ENCODE measurements around the gene SERTAD1.
A peak's percentile ranks its signal among the peaks of the same experiment; 100 is the strongest.

The SERTAD1 gene

DNA sequence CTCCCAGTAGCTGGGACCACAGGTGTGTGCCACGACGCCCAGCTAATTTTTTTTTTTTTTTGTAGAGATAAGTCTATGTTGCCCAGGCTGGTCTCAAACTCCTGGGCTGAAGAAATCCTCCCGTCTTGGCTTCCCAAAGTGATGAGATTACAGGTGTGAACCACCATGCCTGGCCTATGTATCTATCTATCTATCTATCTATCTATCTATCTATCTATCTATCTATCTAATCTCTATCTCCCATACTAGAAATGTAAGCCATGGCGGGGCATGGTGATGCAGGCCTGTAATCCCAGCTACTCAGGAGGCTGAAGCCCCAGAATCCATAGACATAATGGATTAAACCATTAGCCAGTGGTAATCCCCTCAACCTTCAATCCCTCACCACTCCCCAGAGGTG is 24.9 kb upstream of the SERTAD1 start:
- no peak overlapping the region for H3K4me3 ChIP-seq (ENCODE audit: low read depth, low read length)
- TF ChIP-seq, protein P1, sequence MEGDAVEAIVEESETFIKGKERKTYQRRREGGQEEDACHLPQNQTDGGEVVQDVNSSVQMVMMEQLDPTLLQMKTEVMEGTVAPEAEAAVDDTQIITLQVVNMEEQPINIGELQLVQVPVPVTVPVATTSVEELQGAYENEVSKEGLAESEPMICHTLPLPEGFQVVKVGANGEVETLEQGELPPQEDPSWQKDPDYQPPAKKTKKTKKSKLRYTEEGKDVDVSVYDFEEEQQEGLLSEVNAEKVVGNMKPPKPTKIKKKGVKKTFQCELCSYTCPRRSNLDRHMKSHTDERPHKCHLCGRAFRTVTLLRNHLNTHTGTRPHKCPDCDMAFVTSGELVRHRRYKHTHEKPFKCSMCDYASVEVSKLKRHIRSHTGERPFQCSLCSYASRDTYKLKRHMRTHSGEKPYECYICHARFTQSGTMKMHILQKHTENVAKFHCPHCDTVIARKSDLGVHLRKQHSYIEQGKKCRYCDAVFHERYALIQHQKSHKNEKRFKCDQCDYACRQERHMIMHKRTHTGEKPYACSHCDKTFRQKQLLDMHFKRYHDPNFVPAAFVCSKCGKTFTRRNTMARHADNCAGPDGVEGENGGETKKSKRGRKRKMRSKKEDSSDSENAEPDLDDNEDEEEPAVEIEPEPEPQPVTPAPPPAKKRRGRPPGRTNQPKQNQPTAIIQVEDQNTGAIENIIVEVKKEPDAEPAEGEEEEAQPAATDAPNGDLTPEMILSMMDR (IDR thresholded peaks at IDR 0.05; ENCODE audit: insufficient read depth, low read depth, low read length, missing control alignments), result no peak
- DNase-seq (ENCODE audit: low read depth), result no peak

DNA sequence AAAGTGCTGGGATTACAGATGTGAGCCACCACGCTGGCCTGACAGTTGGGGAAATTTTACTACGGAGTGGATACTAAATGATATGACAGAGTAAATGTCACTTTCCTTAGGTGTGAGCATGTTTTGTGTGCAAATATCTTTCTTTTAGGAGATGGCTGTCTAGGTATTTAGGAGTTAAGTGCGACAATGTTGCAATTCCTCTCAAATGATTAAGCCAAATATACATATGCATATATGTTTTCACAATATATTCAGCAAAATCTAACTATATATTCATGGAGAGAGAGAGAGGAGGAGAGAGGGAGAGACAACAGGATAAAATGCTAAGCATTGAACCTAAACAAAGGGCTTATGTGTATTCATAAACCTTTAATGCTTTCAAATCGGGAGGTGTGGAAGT is 23.7 kb upstream of the SERTAD1 start:
- no peak for DNase-seq (ENCODE audit: low read depth)
- no peak overlapping the region for H3K4me3 ChIP-seq (ENCODE audit: low read depth, low read length)
- TF ChIP-seq, protein P1 (IDR thresholded peaks at IDR 0.05; ENCODE audit: insufficient read depth, low read depth, low read length, missing control alignments), result no peak

DNA sequence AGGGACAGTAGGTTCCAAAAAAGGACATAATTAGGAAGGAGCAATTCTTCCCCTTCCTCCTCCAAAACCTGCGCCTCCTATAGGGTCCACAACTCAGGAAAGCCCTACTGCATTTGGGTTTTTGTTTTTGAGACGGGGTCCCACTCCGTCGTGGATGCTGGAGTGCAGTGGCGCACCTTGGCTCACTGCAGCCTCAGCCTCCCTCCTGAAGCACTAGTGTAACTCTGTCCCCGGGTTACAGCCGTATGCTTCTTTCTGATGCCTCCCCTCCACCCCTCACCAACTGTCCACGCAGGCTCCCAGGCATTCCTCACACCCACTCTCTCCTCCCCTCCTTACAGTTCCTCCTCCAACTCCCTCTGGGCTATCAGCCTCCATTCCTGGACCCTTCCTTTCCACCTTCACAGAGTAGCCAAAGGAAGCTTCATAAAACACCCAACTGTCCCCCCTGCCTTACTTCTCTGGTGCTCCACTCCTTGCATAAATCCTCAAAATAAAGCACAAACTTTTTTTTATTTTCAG is 20.5 kb upstream of the SERTAD1 start:
- DNase-seq (ENCODE audit: low read depth), result no peak
- H3K4me3 ChIP-seq (ENCODE audit: low read depth, low read length), result no peak overlapping the region
- TF ChIP-seq, protein P1 (IDR thresholded peaks at IDR 0.05; ENCODE audit: insufficient read depth, low read depth, low read length, missing control alignments), result no peak

DNA sequence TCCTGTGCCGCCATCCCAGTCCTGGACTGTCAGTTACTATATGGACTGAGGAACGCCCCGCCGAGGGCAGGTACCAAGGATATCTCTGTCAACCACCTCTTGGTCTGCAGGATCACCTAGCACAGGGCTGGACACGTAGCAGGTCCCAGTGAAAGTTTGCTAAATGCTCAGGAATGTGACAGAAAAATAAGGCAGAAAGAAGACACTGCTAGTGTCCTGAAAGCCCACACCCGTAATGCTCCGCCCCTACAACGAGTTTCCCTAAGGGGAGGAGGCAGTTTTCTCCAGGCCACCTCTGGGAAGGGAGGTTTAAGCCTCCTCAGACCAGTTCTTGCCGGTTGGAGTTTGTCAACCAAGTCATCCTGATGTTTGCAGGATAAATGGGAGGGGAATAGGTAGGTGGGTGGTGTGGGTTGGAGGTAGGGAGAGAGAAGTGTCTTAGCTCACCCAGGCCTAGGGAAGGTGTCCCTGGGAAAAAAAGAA is 20.0 kb upstream of the SERTAD1 start:
- no peak for DNase-seq (ENCODE audit: low read depth)
- TF ChIP-seq, protein P1 (IDR thresholded peaks at IDR 0.05; ENCODE audit: insufficient read depth, low read depth, low read length, missing control alignments), result no peak
- H3K4me3 ChIP-seq (ENCODE audit: low read depth, low read length), result no peak overlapping the region

DNA sequence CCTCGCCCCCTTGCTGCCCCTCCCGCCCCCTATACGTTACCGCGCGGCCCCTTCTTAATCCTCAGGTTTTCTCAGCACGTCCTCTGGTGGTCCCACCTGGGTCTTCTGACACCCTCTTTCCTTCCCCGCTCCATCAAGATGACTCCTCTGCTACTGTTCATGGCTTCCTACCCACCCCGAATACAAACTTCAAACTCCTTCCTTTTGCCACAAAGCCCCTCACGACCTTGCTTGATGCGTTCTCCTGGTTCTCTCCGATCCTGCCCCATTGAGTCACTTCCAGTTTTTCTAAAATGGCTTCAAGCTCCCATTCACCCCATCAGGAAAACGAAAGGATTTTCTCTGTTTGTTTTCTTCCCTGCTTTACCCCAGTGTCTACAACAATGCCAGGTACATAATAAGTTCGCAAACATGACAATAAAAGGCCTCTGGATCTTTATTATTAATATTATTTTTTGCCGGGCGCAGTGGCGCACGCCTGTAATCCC is 19.1 kb upstream of the SERTAD1 start:
- TF ChIP-seq, protein P1 (IDR thresholded peaks at IDR 0.05; ENCODE audit: insufficient read depth, low read depth, low read length, missing control alignments), result peak; percentile 24
- no peak for DNase-seq (ENCODE audit: low read depth)
- peak overlapping the region; percentile 85 for H3K4me3 ChIP-seq (ENCODE audit: low read depth, low read length)

DNA sequence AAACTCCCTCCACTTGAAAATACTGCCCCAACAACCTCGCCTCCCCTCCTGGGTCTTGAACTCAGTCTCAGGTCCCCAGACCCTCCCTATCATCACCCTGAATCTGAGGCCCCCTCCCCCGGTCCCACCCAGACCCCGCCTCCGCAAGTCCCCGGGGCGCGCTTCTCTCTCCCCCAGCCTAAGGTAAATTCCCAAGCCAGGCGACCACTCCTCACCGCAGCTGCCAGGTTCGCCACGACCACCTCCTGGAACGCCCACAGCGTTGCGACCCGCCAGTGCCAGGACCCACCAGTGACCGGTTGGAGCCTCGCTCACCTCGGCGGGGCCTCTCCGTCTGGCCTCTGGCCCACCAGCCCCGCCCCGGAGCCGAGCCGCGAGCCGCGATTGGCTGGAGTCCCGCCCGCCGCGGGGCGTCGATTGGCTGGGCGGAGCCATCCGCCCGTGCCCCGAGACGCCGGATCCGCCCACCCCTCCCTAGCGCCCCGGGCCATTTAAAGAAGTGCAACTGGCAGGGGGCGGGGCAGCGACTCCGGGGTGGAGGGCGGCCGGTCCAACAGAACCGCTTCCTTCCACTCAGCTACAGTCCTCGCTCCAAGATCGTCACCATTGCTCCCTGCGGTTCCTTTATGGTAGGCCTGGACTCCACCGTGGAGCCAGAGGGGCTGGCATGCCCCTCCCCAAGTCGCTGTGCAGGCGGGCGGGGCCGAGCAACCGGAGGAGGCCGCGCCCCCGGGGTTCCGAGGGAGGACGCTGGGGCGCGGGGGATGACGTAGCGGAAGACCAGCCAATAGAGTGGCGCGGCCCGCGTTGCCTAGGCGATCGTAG is 18.4 kb upstream of the SERTAD1 start, which contains the start of gene SERTAD3:
TSS of gene SERTAD3 (minus strand) at position 336 of the 825 bp plus-strand sequence. CDS start 2,255 bp downstream, outside the sequence.
- H3K4me3 ChIP-seq (ENCODE audit: low read depth, low read length), result peak within 1 kb of the TSS; percentile 85
- DNase-seq (ENCODE audit: low read depth), result peak; percentile 97
- TF ChIP-seq, protein P1 (IDR thresholded peaks at IDR 0.05; ENCODE audit: insufficient read depth, low read depth, low read length, missing control alignments), result no peak

Measured in GM12865 (cell line).